ENCODE data around the gene HOXA9.

Gene HOXA9

GRCh38 chr7:27143023-27143949 is 22.1 kb downstream of the HOXA9 start, which contains the start of gene HOXA5:
TSS of gene HOXA5 (minus strand) at chr7:27143681. CDS start at chr7:27143607, 74 bp downstream.
- no peak within 1 kb of the TSS for H2AK5ac ChIP-seq (ENCODE audit: low read length, severe bottlenecking)
- no peak within 1 kb of the TSS for H2BK120ac ChIP-seq (ENCODE audit: low read depth, low read length)
- H4K8ac ChIP-seq (ENCODE audit: low read length), result peak within 1 kb of the TSS; percentile 49
- peaks cover 0 to 11% of the 10 kb centered on the region in 2 experiments for H3K27me3 ChIP-seq (ENCODE audit: control insufficient read depth in 1 of 2, insufficient read depth in 1 of 2, low read length in 2 of 2)
- H3K4ac ChIP-seq (ENCODE audit: low read depth in 1 of 2, low read length in 2 of 2), result peak within 1 kb of the TSS; percentile 31 to 53
- WGBS, result 2% methylated on average over 75 of the region's 86 CpGs
- peak within 1 kb of the TSS in 1 of 2 experiments; percentile 34 for H3K23ac ChIP-seq (ENCODE audit: low read length in 2 of 2)
- peak within 1 kb of the TSS; percentile 84 for H2AFZ ChIP-seq (ENCODE audit: low read depth, low read length)
- peak within 1 kb of the TSS; percentile 85 for H3K4me2 ChIP-seq (ENCODE audit: low read length, poor library complexity, severe bottlenecking)
- H3K79me1 ChIP-seq (replicated peaks; ENCODE audit: low read length, poor library complexity, severe bottlenecking), result peaks cover 11% of the 10 kb centered on the region
- H3K9ac ChIP-seq (ENCODE audit: low read length), result peak within 1 kb of the TSS; percentile 97
- DNase-seq, result peak; percentile 84
- peak within 1 kb of the TSS; percentile 37 to 78 for H3K18ac ChIP-seq (ENCODE audit: low read depth in 1 of 2, low read length in 2 of 2)
- peak within 1 kb of the TSS in 1 of 2 experiments; percentile 71 for H3K14ac ChIP-seq (ENCODE audit: low read length in 2 of 2)
- peak within 1 kb of the TSS; percentile 90 for H2BK5ac ChIP-seq (ENCODE audit: low read depth, low read length, poor library complexity, severe bottlenecking)
- H3K4me3 ChIP-seq (ENCODE audit: insufficient read depth in 1 of 2, low read depth in 1 of 2, low read length in 2 of 2), result peak within 1 kb of the TSS; percentile 82 to 96
- peak within 1 kb of the TSS; percentile 54 for H4K91ac ChIP-seq (ENCODE audit: low read length)
- H3K4me1 ChIP-seq (ENCODE audit: control insufficient read depth, insufficient read depth, low read depth, low read length), result peaks cover 8% of the 10 kb centered on the region
- peak within 1 kb of the TSS; percentile 20 for H3K27ac ChIP-seq (ENCODE audit: low read length, poor library complexity, severe bottlenecking)
- peaks cover 11 to 40% of the 10 kb centered on the region in 2 experiments for H3K36me3 ChIP-seq (ENCODE audit: control insufficient read depth in 1 of 2, insufficient read depth in 2 of 2, low read depth in 1 of 2, low read length in 2 of 2)
- no peaks in the 10 kb centered on the region for H3K9me3 ChIP-seq (ENCODE audit: control insufficient read depth, low read length)
- H2BK12ac ChIP-seq (ENCODE audit: low read length in 2 of 2), result peak within 1 kb of the TSS in 1 of 2 experiments; percentile 87
- peak within 1 kb of the TSS; percentile 36 for H2BK15ac ChIP-seq (ENCODE audit: low read depth, poor library complexity, severe bottlenecking)

- Histone ChIP-seq H2AFZ (ENCODE audit: low read depth, low read length) (no peak overlapping the region), H3K9ac (ENCODE audit: low read length) (peak overlapping the region; percentile 97), H3K18ac (ENCODE audit: low read depth in 1 of 2, low read length in 2 of 2) (peak overlapping the region in 1 of 2 experiments; percentile 78), H2BK12ac (ENCODE audit: low read length in 2 of 2) (peak overlapping the region in 1 of 2 experiments; percentile 68), H4K8ac (ENCODE audit: low read length) (no peak overlapping the region), H3K14ac (ENCODE audit: low read length in 2 of 2) (no peak overlapping the region), H3K23ac (ENCODE audit: low read length in 2 of 2) (peak overlapping the region in 1 of 2 experiments; percentile 34), H2BK120ac (ENCODE audit: low read depth, low read length) (no peak overlapping the region), H3K36me3 (ENCODE audit: control insufficient read depth in 1 of 2, insufficient read depth in 2 of 2, low read depth in 1 of 2, low read length in 2 of 2) (peaks cover 8 to 43% of the 10 kb centered on the region in 2 experiments), H4K91ac (ENCODE audit: low read length) (no peak overlapping the region), H3K4me3 (ENCODE audit: insufficient read depth in 1 of 2, low read depth in 1 of 2, low read length in 2 of 2) (peak overlapping the region; percentile 82 to 96), H2BK5ac (ENCODE audit: low read depth, low read length, poor library complexity, severe bottlenecking) (peak overlapping the region; percentile 90), H2BK15ac (ENCODE audit: low read depth, poor library complexity, severe bottlenecking) (no peak overlapping the region), H3K27ac (ENCODE audit: low read length, poor library complexity, severe bottlenecking) (peak overlapping the region; percentile 20), H3K4ac (ENCODE audit: low read depth in 1 of 2, low read length in 2 of 2) (peak overlapping the region in 1 of 2 experiments; percentile 31), H3K4me1 (ENCODE audit: control insufficient read depth, insufficient read depth, low read depth, low read length) (peaks cover 6% of the 10 kb centered on the region), H3K4me2 (ENCODE audit: low read length, poor library complexity, severe bottlenecking) (peak overlapping the region; percentile 85), H3K27me3 (ENCODE audit: control insufficient read depth in 1 of 2, insufficient read depth in 1 of 2, low read length in 2 of 2) (peaks cover 0 to 8% of the 10 kb centered on the region in 2 experiments), H3K9me3 (ENCODE audit: control insufficient read depth, low read length) (no peaks in the 10 kb centered on the region), H3K79me1 (replicated peaks; ENCODE audit: low read length, poor library complexity, severe bottlenecking) (peaks cover 8% of the 10 kb centered on the region), H2AK5ac (ENCODE audit: low read length, severe bottlenecking) (no peak overlapping the region)
- DNase-seq, result no peak
- 3% methylated on average over 26 of the region's 29 CpGs for WGBS
Observed at GRCh38 chr7:27142580-27143022, 22.7 kb downstream of the HOXA9 start.

GRCh38 chr7:27141923-27142579 is 23.3 kb downstream of the HOXA9 start:
- peak; percentile 59 for DNase-seq
- H3K79me1 ChIP-seq (replicated peaks; ENCODE audit: low read length, poor library complexity, severe bottlenecking), result peaks cover 6% of the 10 kb centered on the region
- H3K9me3 ChIP-seq (ENCODE audit: control insufficient read depth, low read length), result no peaks in the 10 kb centered on the region
- H2BK12ac ChIP-seq (ENCODE audit: low read length in 2 of 2), result no peak overlapping the region
- no peak overlapping the region for H2AFZ ChIP-seq (ENCODE audit: low read depth, low read length)
- H3K27ac ChIP-seq (ENCODE audit: low read length, poor library complexity, severe bottlenecking), result peak overlapping the region; percentile 29
- H3K23ac ChIP-seq (ENCODE audit: low read length in 2 of 2), result peak overlapping the region in 1 of 2 experiments; percentile 32
- H2BK15ac ChIP-seq (ENCODE audit: low read depth, poor library complexity, severe bottlenecking), result no peak overlapping the region
- no peak overlapping the region for H3K18ac ChIP-seq (ENCODE audit: low read depth in 1 of 2, low read length in 2 of 2)
- H4K8ac ChIP-seq (ENCODE audit: low read length), result no peak overlapping the region
- H2BK120ac ChIP-seq (ENCODE audit: low read depth, low read length), result no peak overlapping the region
- H3K9ac ChIP-seq (ENCODE audit: low read length), result peak overlapping the region; percentile 97
- peaks cover 8 to 43% of the 10 kb centered on the region in 2 experiments for H3K36me3 ChIP-seq (ENCODE audit: control insufficient read depth in 1 of 2, insufficient read depth in 2 of 2, low read depth in 1 of 2, low read length in 2 of 2)
- H2AK5ac ChIP-seq (ENCODE audit: low read length, severe bottlenecking), result no peak overlapping the region
- no peak overlapping the region for H3K4ac ChIP-seq (ENCODE audit: low read depth in 1 of 2, low read length in 2 of 2)
- H3K4me2 ChIP-seq (ENCODE audit: low read length, poor library complexity, severe bottlenecking), result peak overlapping the region; percentile 85
- H2BK5ac ChIP-seq (ENCODE audit: low read depth, low read length, poor library complexity, severe bottlenecking), result peak overlapping the region; percentile 90
- peaks cover 0 to 7% of the 10 kb centered on the region in 2 experiments for H3K27me3 ChIP-seq (ENCODE audit: control insufficient read depth in 1 of 2, insufficient read depth in 1 of 2, low read length in 2 of 2)
- H3K14ac ChIP-seq (ENCODE audit: low read length in 2 of 2), result no peak overlapping the region
- peaks cover 6% of the 10 kb centered on the region for H3K4me1 ChIP-seq (ENCODE audit: control insufficient read depth, insufficient read depth, low read depth, low read length)
- peak overlapping the region; percentile 82 to 96 for H3K4me3 ChIP-seq (ENCODE audit: insufficient read depth in 1 of 2, low read depth in 1 of 2, low read length in 2 of 2)
- 11% methylated on average over 30 of the region's 30 CpGs for WGBS
- no peak overlapping the region for H4K91ac ChIP-seq (ENCODE audit: low read length)
